ENCODE data around the gene ZNF622.

DNA sequence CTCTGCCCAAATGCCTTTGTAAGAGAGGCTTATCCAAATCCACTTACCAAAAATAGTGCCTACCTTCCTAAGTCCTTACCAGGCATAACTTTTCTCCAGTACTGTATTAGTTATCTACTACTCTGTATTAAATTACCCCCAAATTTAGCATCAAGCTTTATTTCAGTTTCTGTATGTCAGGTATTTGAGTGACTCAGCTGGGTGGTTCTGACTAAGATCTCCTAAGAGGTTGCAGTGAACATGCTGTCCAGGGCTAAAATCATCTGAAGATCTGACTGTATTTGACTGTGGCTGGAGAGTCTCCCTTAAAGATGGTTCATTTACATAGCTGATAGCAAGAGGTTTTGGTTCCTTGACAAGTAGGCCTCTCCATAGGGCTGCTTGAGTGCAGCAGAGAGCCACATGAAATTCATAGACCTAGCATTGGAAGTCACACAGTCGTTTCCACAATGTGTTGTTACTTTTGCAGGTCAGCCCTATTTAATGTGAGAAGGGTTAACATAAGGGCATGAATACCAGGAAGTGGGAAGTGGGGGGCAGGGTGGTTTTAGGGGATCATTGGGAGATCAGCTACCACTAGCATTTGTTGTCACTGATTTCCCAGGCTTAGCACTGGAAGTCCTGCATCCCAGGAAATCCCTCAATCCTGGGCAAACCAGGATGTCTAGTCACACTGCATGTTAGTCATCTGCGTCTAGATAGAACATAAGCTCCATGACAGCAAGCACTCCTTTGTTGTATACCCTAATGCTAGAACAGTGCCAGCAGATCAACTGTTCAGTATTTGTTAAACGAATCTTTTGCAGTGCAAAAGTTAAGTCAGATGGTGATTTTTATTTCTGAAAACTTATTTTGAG, 2.0 kb upstream of the ZNF622 start:
- TF ChIP-seq, protein P1, sequence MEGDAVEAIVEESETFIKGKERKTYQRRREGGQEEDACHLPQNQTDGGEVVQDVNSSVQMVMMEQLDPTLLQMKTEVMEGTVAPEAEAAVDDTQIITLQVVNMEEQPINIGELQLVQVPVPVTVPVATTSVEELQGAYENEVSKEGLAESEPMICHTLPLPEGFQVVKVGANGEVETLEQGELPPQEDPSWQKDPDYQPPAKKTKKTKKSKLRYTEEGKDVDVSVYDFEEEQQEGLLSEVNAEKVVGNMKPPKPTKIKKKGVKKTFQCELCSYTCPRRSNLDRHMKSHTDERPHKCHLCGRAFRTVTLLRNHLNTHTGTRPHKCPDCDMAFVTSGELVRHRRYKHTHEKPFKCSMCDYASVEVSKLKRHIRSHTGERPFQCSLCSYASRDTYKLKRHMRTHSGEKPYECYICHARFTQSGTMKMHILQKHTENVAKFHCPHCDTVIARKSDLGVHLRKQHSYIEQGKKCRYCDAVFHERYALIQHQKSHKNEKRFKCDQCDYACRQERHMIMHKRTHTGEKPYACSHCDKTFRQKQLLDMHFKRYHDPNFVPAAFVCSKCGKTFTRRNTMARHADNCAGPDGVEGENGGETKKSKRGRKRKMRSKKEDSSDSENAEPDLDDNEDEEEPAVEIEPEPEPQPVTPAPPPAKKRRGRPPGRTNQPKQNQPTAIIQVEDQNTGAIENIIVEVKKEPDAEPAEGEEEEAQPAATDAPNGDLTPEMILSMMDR (IDR thresholded peaks at IDR 0.05): no peak
- TF ChIP-seq POLR2AphosphoS5 (IDR thresholded peaks at IDR 0.05): no peak
